Neuronal stem cell (in vitro differentiated cells): Measurements from ENCODE around the gene ASPG.

Experiments
- DNase-seq: peaks from one replicate; pipeline ENCODE4 v3.0.0-alpha.2; 2013; ENCODE audit warnings: low spot score
- H2AFZ ChIP-seq: one replicate; pipeline ENCODE4 v1.6.1; 2013; ENCODE audit warnings: mild to moderate bottlenecking, low read length, inconsistent platforms
- H2AK5ac ChIP-seq: 2 replicates; pipeline ENCODE4 v1.6.1; 2013; ENCODE audit warnings: low read depth, mild to moderate bottlenecking, inconsistent platforms, low read length, moderate library complexity, mixed read lengths
- H2BK120ac ChIP-seq: 2 replicates; pipeline ENCODE4 v1.6.1; 2013; ENCODE audit warnings: low read depth, mild to moderate bottlenecking, inconsistent platforms, low read length, moderate library complexity, mixed read lengths
- H2BK12ac ChIP-seq: one replicate; pipeline ENCODE4 v1.6.1; 2013; ENCODE audit warnings: low read length, inconsistent platforms
- H2BK15ac ChIP-seq: 2 replicates; pipeline ENCODE4 v1.6.1; 2013; ENCODE audit warnings: mild to moderate bottlenecking, low read length, inconsistent platforms, mixed read lengths
- H2BK5ac ChIP-seq: one replicate; pipeline ENCODE4 v1.6.1; 2013; ENCODE audit warnings: inconsistent platforms, mild to moderate bottlenecking, low read length, moderate library complexity
- H3K14ac ChIP-seq: one replicate; pipeline ENCODE4 v1.6.1; 2013; ENCODE audit warnings: low read length, inconsistent platforms
- H3K18ac ChIP-seq: 2 replicates; pipeline ENCODE4 v1.6.1; 2013; ENCODE audit warnings: low read length, inconsistent platforms
- H3K23ac ChIP-seq: 2 replicates; pipeline ENCODE4 v1.6.1; 2013; ENCODE audit warnings: low read depth, mild to moderate bottlenecking, mixed read lengths, low read length, inconsistent platforms; ENCODE audit not compliant: poor library complexity
- H3K27ac ChIP-seq: replicated peaks from 3 replicates; pipeline ENCODE4 v1.5.1; 2013; ENCODE audit warnings: low read length, inconsistent platforms
- H3K27me3 ChIP-seq, 3 experiments: 2 replicates each; pipeline ENCODE4 v1.6.1; 2013; ENCODE audit warnings: low read length in 3 of 3, mild to moderate bottlenecking in 2 of 3, inconsistent platforms in 1 of 3, low read depth in 1 of 3, mixed read lengths in 1 of 3, moderate library complexity in 1 of 3; ENCODE audit not compliant: control insufficient read depth in 3 of 3, insufficient read depth in 3 of 3
- H3K36me3 ChIP-seq, 2 donors: replicated peaks in 1 of 2; 2 replicates each; pipeline ENCODE4 v1.6.1; 2013; ENCODE audit warnings: low read length in 2 of 2; ENCODE audit not compliant: control insufficient read depth in 2 of 2, insufficient read depth in 2 of 2
- H3K4ac ChIP-seq: 2 replicates; pipeline ENCODE4 v1.6.1; 2013; ENCODE audit warnings: inconsistent platforms, mild to moderate bottlenecking, low read length, moderate library complexity
- H3K4me1 ChIP-seq, 2 donors: 1 replicate in 1 of 2; 2 replicates in 1 of 2; pipeline ENCODE4 v1.6.1; 2013; ENCODE audit warnings: low read length in 2 of 2, low read depth in 1 of 2; ENCODE audit not compliant: control insufficient read depth in 2 of 2, insufficient read depth in 1 of 2
- H3K4me2 ChIP-seq: one replicate; pipeline ENCODE4 v1.6.1; 2013; ENCODE audit warnings: mild to moderate bottlenecking, low read length, inconsistent platforms; ENCODE audit not compliant: insufficient read depth, poor library complexity, severe bottlenecking
- H3K4me3 ChIP-seq, 2 donors: 2 replicates each; pipeline ENCODE4 v1.5.1; 2013; ENCODE audit warnings: low read length in 2 of 2, mild to moderate bottlenecking in 2 of 2, inconsistent platforms in 1 of 2, moderate library complexity in 1 of 2
- H3K79me1 ChIP-seq: one replicate; pipeline ENCODE4 v1.6.1; 2013; ENCODE audit warnings: low read depth, mild to moderate bottlenecking, inconsistent platforms, low read length, moderate library complexity
- H3K9ac ChIP-seq: one replicate; pipeline ENCODE4 v1.6.1; 2013; ENCODE audit warnings: mild to moderate bottlenecking, low read depth, low read length, inconsistent platforms; ENCODE audit not compliant: poor library complexity
- H3K9me3 ChIP-seq, 2 donors: replicated peaks in 1 of 2; 2 replicates each; pipeline versions ENCODE3 to v1.6.1; 2013; ENCODE audit warnings: low read length in 2 of 2, mild to moderate bottlenecking in 2 of 2, inconsistent platforms in 1 of 2, low read depth in 1 of 2, mixed read lengths in 1 of 2, moderate library complexity in 1 of 2; ENCODE audit not compliant: control insufficient read depth in 2 of 2, insufficient read depth in 1 of 2
- H4K8ac ChIP-seq: one replicate; pipeline ENCODE4 v1.6.1; 2013; ENCODE audit warnings: low read depth, mild to moderate bottlenecking, inconsistent platforms, low read length, moderate library complexity
- H4K91ac ChIP-seq: one replicate; pipeline ENCODE4 v1.6.1; 2013; ENCODE audit warnings: low read length, low read depth, mild to moderate bottlenecking, inconsistent platforms; ENCODE audit not compliant: poor library complexity
- WGBS, 2 donors: extraction: QIAGEN DNeasy Blood & Tissue Kit; methylation state at CpG; one replicate each; pipeline ENCODE4 v1.1.7; 2013; ENCODE audit warnings: missing lambda C conversion rate in 2 of 2, mixed read lengths in 1 of 2; ENCODE audit not compliant: insufficient read length in 2 of 2, insufficient replicate concordance in 1 of 2; ENCODE audit errors: extremely low coverage in 2 of 2; 5-methylcytosine and 5-hydroxymethylcytosine counted together

Gene ASPG

GRCh38 chr14:104047761-104048160 lies 37.7 kb upstream of the ASPG start:
- Histone ChIP-seq H3K23ac (no peak overlapping the region), H2BK120ac (no peak overlapping the region), H3K4me1 (no peaks in the 10 kb centered on the region), H3K14ac (no peak overlapping the region), H2BK15ac (no peak overlapping the region), H3K27ac (no peak overlapping the region), H2BK5ac (no peak overlapping the region), H3K18ac (no peak overlapping the region), H2BK12ac (no peak overlapping the region), H3K4me3 (no peak overlapping the region), H3K4me2 (no peak overlapping the region), H4K8ac (no peak overlapping the region), H3K27me3 (peaks cover 0 to 3% (median 0%) of the 10 kb centered on the region in 3 experiments), H2AFZ (no peak overlapping the region), H3K4ac (no peak overlapping the region), H3K36me3 (no peaks in the 10 kb centered on the region), H3K79me1 (no peaks in the 10 kb centered on the region), H2AK5ac (no peak overlapping the region), H3K9me3 (no peaks in the 10 kb centered on the region), H3K9ac (no peak overlapping the region), H4K91ac (no peak overlapping the region)
- no peak for DNase-seq
- WGBS, 2 donors: no CpG with 5 or more reads among the region's 3 CpGs

- Histone ChIP-seq H4K91ac (no peak overlapping the region), H4K8ac (no peak overlapping the region), H3K4me3 (no peak overlapping the region), H3K79me1 (no peaks in the 10 kb centered on the region), H2AK5ac (no peak overlapping the region), H3K4me2 (no peak overlapping the region), H3K4me1 (no peaks in the 10 kb centered on the region), H3K18ac (no peak overlapping the region), H3K27ac (no peak overlapping the region), H3K9me3 (no peaks in the 10 kb centered on the region), H3K14ac (peak overlapping the region; percentile 40), H3K23ac (no peak overlapping the region), H2AFZ (no peak overlapping the region), H2BK15ac (no peak overlapping the region), H3K36me3 (no peaks in the 10 kb centered on the region), H2BK120ac (no peak overlapping the region), H2BK12ac (no peak overlapping the region), H3K4ac (no peak overlapping the region), H3K9ac (no peak overlapping the region), H2BK5ac (no peak overlapping the region), H3K27me3 (peaks cover 0 to 3% (median 0%) of the 10 kb centered on the region in 3 experiments)
- no peak for DNase-seq
- WGBS, 2 donors: no CpG with 5 or more reads among the region's 2 CpGs
These were observed 36.6 kb upstream of the ASPG start for GRCh38 chr14:104048758-104049507.

GRCh38 chr14:104049576-104050240 lies 35.8 kb upstream of the ASPG start:
- no peak overlapping the region for H3K18ac ChIP-seq
- no peak overlapping the region for H3K4me3 ChIP-seq
- no peak overlapping the region for H2BK12ac ChIP-seq
- peaks cover 0 to 8% (median 0%) of the 10 kb centered on the region in 3 experiments for H3K27me3 ChIP-seq
- H2BK5ac ChIP-seq: no peak overlapping the region
- H3K4ac ChIP-seq: no peak overlapping the region
- no peak overlapping the region for H4K8ac ChIP-seq
- no peak overlapping the region for H3K23ac ChIP-seq
- no peaks in the 10 kb centered on the region for H3K4me1 ChIP-seq
- H3K27ac ChIP-seq: no peak overlapping the region
- no peak overlapping the region for H3K9ac ChIP-seq
- H3K9me3 ChIP-seq: no peaks in the 10 kb centered on the region
- no CpG with 5 or more reads among the region's 9 CpGs for WGBS, 2 donors
- H2AK5ac ChIP-seq: no peak overlapping the region
- no peak for DNase-seq
- H2BK15ac ChIP-seq: no peak overlapping the region
- H4K91ac ChIP-seq: no peak overlapping the region
- no peak overlapping the region for H2AFZ ChIP-seq
- H3K14ac ChIP-seq: no peak overlapping the region
- no peaks in the 10 kb centered on the region for H3K79me1 ChIP-seq
- H3K36me3 ChIP-seq: no peaks in the 10 kb centered on the region
- no peak overlapping the region for H2BK120ac ChIP-seq
- no peak overlapping the region for H3K4me2 ChIP-seq

GRCh38 chr14:104051092-104051813 lies 34.2 kb upstream of the ASPG start:
- Histone ChIP-seq H3K18ac (no peak overlapping the region), H2BK12ac (no peak overlapping the region), H3K79me1 (no peaks in the 10 kb centered on the region), H3K4me1 (no peaks in the 10 kb centered on the region), H3K4me3 (no peak overlapping the region), H3K9me3 (no peaks in the 10 kb centered on the region), H2BK5ac (no peak overlapping the region), H3K14ac (no peak overlapping the region), H2AK5ac (no peak overlapping the region), H3K27ac (no peak overlapping the region), H4K8ac (no peak overlapping the region), H2AFZ (no peak overlapping the region), H3K4ac (no peak overlapping the region), H3K4me2 (no peak overlapping the region), H3K27me3 (peaks cover 0 to 15% (median 0%) of the 10 kb centered on the region in 3 experiments), H4K91ac (no peak overlapping the region), H3K36me3 (no peaks in the 10 kb centered on the region), H2BK15ac (no peak overlapping the region), H3K23ac (no peak overlapping the region), H2BK120ac (no peak overlapping the region), H3K9ac (no peak overlapping the region)
- DNase-seq: no peak
- no CpG with 5 or more reads among the region's 5 CpGs for WGBS, 2 donors
